IPS DF 6.9 (cell line): Measurements from ENCODE around the gene RFESD.
"Not testable (repeated sequence)": the region's sequence is repeated elsewhere in the genome, so short reads cannot be mapped to it uniquely, and the experiment has no call there.

Experiments used
- DNase-seq: peaks from one replicate; pipeline ENCODE4 v3.0.0-alpha.2; 2013; ENCODE audit warnings: low read depth, low spot score
- H3K27ac ChIP-seq: one replicate; pipeline ENCODE4 v1.5.1; 2013; ENCODE audit warnings: low read length, control low read depth
- H3K27me3 ChIP-seq: 2 replicates; pipeline ENCODE4 v1.6.1; 2013; ENCODE audit warnings: mild to moderate bottlenecking, low read length; ENCODE audit not compliant: control insufficient read depth, insufficient read depth
- H3K36me3 ChIP-seq: 2 replicates; pipeline ENCODE4 v1.6.1; 2013; ENCODE audit warnings: low read length; ENCODE audit not compliant: control insufficient read depth, insufficient read depth
- H3K4me1 ChIP-seq: 2 replicates; pipeline ENCODE4 v1.6.1; 2013; ENCODE audit warnings: low read length; ENCODE audit not compliant: control insufficient read depth, insufficient read depth
- H3K4me3 ChIP-seq: 2 replicates; pipeline ENCODE4 v1.5.1; 2013; ENCODE audit warnings: mild to moderate bottlenecking, low read length
- H3K9me3 ChIP-seq: 2 replicates; pipeline ENCODE4 v1.6.1; 2013; ENCODE audit warnings: low read length, inconsistent platforms; ENCODE audit not compliant: control insufficient read depth, insufficient read depth
- WGBS: extraction: QIAGEN DNeasy Blood & Tissue Kit; methylation state at CpG from one replicate; pipeline ENCODE4 v1.1.7; 2013; ENCODE audit warnings: mixed read lengths, missing lambda C conversion rate; ENCODE audit not compliant: insufficient read length, insufficient coverage; 5-methylcytosine and 5-hydroxymethylcytosine counted together

The RFESD gene

GRCh38 chr5:95644351-95645042, 2.1 kb upstream of the RFESD start:
- DNase-seq = no peak
- no CpG with 5 or more reads among the region's 4 CpGs for WGBS
- H3K36me3 ChIP-seq = no peaks in the 10 kb centered on the region
- H3K27ac ChIP-seq = no peak overlapping the region
- no peaks in the 10 kb centered on the region for H3K27me3 ChIP-seq
- H3K9me3 ChIP-seq = no peaks in the 10 kb centered on the region
- H3K4me3 ChIP-seq = no peak overlapping the region
- no peaks in the 10 kb centered on the region for H3K4me1 ChIP-seq

- H3K27me3 ChIP-seq, H3K4me3 ChIP-seq, H3K27ac ChIP-seq, DNase-seq, H3K36me3 ChIP-seq, H3K4me1 ChIP-seq, H3K9me3 ChIP-seq: not testable (repeated sequence)
- no CpG with 5 or more reads among the region's 17 CpGs for WGBS
Measured at GRCh38 chr5:95646226-95646568, 380 bp upstream of the RFESD start.

DNA sequence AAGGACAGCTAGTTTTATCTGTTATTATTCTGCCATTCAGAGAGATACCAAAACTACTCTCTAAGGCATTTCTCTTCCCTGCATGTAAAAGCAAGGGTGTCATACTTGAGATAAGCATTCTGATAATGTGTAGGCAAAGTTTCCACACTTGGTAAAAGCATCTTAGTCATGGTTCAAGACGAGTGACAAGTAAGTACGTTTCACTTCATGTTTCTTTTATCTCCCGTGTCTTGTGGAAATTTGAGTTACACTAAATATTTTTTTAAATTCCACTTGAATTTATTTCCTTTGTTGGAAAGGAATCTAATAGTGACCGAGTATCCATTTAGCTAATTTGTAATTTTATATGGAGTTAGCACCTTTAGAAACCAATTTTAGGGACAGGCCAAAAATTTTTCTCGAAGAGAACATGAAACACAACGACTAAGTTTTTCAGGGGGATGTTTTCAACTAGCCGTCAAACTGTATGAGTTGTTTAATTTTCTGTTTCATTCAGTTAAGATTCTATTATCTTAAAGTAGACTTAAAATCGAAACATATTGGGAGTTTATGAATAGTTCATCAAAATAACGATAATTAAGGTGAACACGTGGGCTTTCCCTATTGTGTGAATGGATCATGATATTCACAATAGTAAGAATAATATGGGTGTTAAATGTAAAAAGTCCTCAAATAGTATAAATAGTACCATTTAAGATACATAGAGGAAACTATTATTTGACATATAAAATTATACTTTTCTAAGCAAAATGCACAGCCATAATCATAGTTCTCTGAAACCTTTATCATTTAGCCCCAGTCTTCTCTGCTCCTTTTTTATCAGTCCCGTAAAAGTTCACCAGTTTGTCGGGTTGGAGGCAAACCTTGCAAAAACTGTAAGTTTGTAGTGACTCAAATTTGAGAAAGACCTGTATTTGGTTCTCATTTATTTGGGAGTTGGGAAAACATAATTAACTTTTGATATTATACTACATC, 1.6 kb downstream of the RFESD start:
- H3K27ac ChIP-seq = no peak overlapping the region
- H3K36me3 ChIP-seq = no peaks in the 10 kb centered on the region
- H3K9me3 ChIP-seq = no peaks in the 10 kb centered on the region
- H3K27me3 ChIP-seq = no peaks in the 10 kb centered on the region
- no peaks in the 10 kb centered on the region for H3K4me1 ChIP-seq
- H3K4me3 ChIP-seq = no peak overlapping the region
- no peak for DNase-seq
- WGBS = no CpG with 5 or more reads among the region's 12 CpGs

DNA sequence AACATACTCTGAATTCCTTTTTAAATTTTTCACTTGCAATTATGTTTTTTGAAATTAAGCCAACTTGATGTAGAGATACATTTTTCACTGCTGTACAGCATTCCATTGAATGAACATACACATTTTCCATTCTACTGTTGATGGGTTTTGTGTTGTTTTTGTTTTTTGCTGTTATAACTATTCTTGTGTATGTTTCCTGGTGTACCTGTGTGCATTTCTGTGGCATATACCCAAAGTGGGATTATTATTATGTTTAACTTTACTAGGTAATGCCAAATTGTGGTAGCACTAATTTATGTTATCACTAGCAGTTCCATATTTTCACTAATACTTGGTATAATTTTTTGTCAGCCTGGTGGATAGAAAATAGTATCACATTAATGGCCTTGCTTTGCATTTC, 2.7 kb downstream of the RFESD start:
- Histone ChIP-seq H3K4me1 (no peaks in the 10 kb centered on the region), H3K9me3 (no peaks in the 10 kb centered on the region), H3K4me3 (no peak overlapping the region), H3K36me3 (no peaks in the 10 kb centered on the region), H3K27ac (no peak overlapping the region), H3K27me3 (no peaks in the 10 kb centered on the region)
- no peak for DNase-seq

DNA sequence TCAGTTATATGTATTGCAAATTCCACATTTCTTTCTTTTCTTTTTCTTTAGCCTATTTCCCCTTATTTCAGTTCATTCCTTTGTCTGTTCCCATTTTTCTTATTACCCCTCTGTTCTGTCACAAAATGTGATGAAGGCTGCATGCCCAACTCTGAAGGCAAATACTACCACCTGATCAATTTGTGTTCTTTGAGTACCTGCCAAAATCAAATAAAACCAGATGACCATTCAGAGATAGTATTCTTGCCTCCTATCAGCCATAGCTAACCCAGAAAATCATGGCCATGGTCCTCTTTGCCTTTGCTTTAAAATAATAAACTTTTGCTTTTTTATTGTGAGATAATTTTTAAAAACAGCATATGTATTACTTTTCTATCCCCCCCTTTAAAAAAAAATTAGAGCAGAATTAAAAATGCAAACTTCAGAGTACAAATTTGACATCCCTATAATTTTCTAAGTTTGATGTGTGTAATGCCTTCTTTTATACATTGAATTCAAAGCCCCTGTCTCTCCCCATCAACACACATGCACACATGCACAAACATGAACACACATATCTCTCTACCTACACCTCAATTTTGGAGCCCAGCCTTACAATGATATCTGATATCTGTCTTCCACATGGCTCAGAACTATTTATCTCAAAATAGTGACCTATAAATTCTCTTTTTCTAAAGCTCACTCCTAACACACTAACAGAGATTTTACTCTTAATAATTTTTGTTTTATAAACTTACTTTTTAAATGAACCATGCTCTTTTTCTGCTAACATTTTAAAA, 3.5 kb downstream of the RFESD start:
- H3K4me3 ChIP-seq = no peak overlapping the region
- no peaks in the 10 kb centered on the region for H3K9me3 ChIP-seq
- no peaks in the 10 kb centered on the region for H3K27me3 ChIP-seq
- H3K27ac ChIP-seq = no peak overlapping the region
- H3K4me1 ChIP-seq = no peaks in the 10 kb centered on the region
- no peaks in the 10 kb centered on the region for H3K36me3 ChIP-seq
- DNase-seq = no peak

GRCh38 chr5:95652849-95653248, 6.3 kb downstream of the RFESD start:
- no peak overlapping the region for H3K27ac ChIP-seq
- H3K27me3 ChIP-seq = no peaks in the 10 kb centered on the region
- no peak for DNase-seq
- no peaks in the 10 kb centered on the region for H3K4me1 ChIP-seq
- H3K36me3 ChIP-seq = no peaks in the 10 kb centered on the region
- H3K4me3 ChIP-seq = no peak overlapping the region
- no CpG with 5 or more reads among the region's 1 CpG for WGBS
- H3K9me3 ChIP-seq = no peaks in the 10 kb centered on the region

DNA sequence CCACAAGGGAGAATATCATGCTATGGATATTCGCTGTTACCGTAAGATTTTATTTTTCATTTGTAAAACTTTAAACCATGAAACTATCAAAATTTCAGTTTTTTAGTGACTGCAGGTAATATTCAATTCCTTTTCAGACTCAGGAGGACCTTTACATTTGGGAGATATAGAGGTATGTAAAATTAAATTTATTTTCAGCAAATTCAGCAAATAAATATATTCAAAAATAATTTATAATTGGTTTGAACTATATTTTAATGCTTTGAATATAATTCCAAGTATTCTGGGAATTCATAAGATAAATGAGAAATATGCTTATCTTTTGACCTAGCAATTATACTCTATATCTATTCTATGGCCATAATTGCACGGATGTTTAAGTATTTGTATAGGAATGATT, 7.6 kb downstream of the RFESD start:
- DNase-seq = no peak
- H3K4me3 ChIP-seq = no peak overlapping the region
- no peaks in the 10 kb centered on the region for H3K4me1 ChIP-seq
- H3K36me3 ChIP-seq = no peaks in the 10 kb centered on the region
- no peak overlapping the region for H3K27ac ChIP-seq
- WGBS = no CpG with 5 or more reads among the region's 3 CpGs
- H3K9me3 ChIP-seq = no peaks in the 10 kb centered on the region
- no peaks in the 10 kb centered on the region for H3K27me3 ChIP-seq

DNA sequence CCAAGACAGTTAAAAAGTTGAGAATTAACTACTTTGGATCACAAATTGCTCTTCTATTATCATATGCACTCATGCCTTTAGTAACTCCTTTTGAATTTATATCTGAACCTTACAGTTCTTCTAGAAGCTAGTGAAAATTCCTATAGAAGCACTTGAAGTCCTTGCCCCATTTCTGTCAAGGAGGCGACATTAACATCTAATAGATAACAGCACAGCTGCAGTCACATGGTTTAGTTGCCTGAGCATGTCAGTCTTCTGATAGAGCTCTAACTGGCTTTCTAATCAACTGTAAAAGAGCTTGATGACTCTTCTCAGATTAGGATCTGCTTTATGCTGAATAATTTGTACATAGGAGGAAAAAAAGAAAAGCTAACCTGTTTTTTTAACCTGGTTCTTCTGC, 9.0 kb downstream of the RFESD start:
- Histone ChIP-seq H3K4me1 (no peaks in the 10 kb centered on the region), H3K36me3 (no peaks in the 10 kb centered on the region), H3K9me3 (no peaks in the 10 kb centered on the region), H3K27me3 (no peaks in the 10 kb centered on the region), H3K27ac (no peak overlapping the region), H3K4me3 (no peak overlapping the region)
- DNase-seq = no peak
- WGBS = no CpG with 5 or more reads among the region's 1 CpG

- WGBS = no CpG with 5 or more reads among the region's 2 CpGs
- Histone ChIP-seq H3K36me3 (no peaks in the 10 kb centered on the region), H3K9me3 (no peaks in the 10 kb centered on the region), H3K4me1 (no peaks in the 10 kb centered on the region), H3K4me3 (no peak overlapping the region), H3K27ac (no peak overlapping the region), H3K27me3 (no peaks in the 10 kb centered on the region)
- DNase-seq = no peak
Measured at GRCh38 chr5:95660060-95660459, 13.5 kb downstream of the RFESD start.

GRCh38 chr5:95662946-95663345, 16.4 kb downstream of the RFESD start:
- Histone ChIP-seq H3K4me3 (no peak overlapping the region), H3K36me3 (no peaks in the 10 kb centered on the region), H3K4me1 (no peaks in the 10 kb centered on the region), H3K9me3 (no peaks in the 10 kb centered on the region), H3K27ac (no peak overlapping the region), H3K27me3 (no peaks in the 10 kb centered on the region)
- DNase-seq = no peak
